Embryonic facial prominence (tissue), 1 donor: ENCODE data around the gene SORBS2.

Source experiments
- DNase-seq: peaks from one replicate; pipeline ENCODE4 v3.0.0-alpha.2; 2016; ENCODE audit errors: extremely low spot score

SORBS2 gene

GRCh38 chr4:185640811-185641675, 171.0 kb downstream of the SORBS2 start:
- DNase-seq = peak; percentile 64

GRCh38 chr4:185638548-185639301, 173.3 kb downstream of the SORBS2 start:
- no peak for DNase-seq

GRCh38 chr4:185638093-185638492, 173.9 kb downstream of the SORBS2 start:
- no peak for DNase-seq

GRCh38 chr4:185637163-185637875, 174.7 kb downstream of the SORBS2 start:
- no peak for DNase-seq

- DNase-seq = no peak
Measured at GRCh38 chr4:185634066-185634652, 177.8 kb downstream of the SORBS2 start.

GRCh38 chr4:185626798-185627197, 185.2 kb downstream of the SORBS2 start:
- no peak for DNase-seq

- no peak for DNase-seq
Measured at GRCh38 chr4:185625503-185625902, 186.5 kb downstream of the SORBS2 start.

GRCh38 chr4:185624259-185624589, 187.8 kb downstream of the SORBS2 start:
- no peak for DNase-seq

GRCh38 chr4:185623444-185624258, 188.3 kb downstream of the SORBS2 start:
- DNase-seq = no peak

GRCh38 chr4:185608185-185608584, 203.8 kb downstream of the SORBS2 start:
- no peak for DNase-seq

GRCh38 chr4:185602397-185602796, 209.6 kb downstream of the SORBS2 start:
- DNase-seq = no peak

GRCh38 chr4:185600801-185601434, 211.1 kb downstream of the SORBS2 start:
- DNase-seq = no peak

GRCh38 chr4:185599553-185600243, 212.3 kb downstream of the SORBS2 start:
- no peak for DNase-seq

GRCh38 chr4:185598846-185599552, 213.0 kb downstream of the SORBS2 start:
- DNase-seq = no peak

- peak; percentile 29 for DNase-seq
Measured at GRCh38 chr4:185597532-185598188, 214.3 kb downstream of the SORBS2 start.

GRCh38 chr4:185592845-185593488, 219.0 kb downstream of the SORBS2 start:
- DNase-seq = no peak

- no peak for DNase-seq
Measured at GRCh38 chr4:185592438-185592837, 219.6 kb downstream of the SORBS2 start.

- DNase-seq = no peak
Measured at GRCh38 chr4:185591679-185592141, 220.3 kb downstream of the SORBS2 start.
